Measurements from ENCODE around the gene RCAN2.
"Not testable (repeated sequence)": the region's sequence is repeated elsewhere in the genome, so short reads cannot be mapped to it uniquely, and the experiment has no call there.

Gene RCAN2

DNA sequence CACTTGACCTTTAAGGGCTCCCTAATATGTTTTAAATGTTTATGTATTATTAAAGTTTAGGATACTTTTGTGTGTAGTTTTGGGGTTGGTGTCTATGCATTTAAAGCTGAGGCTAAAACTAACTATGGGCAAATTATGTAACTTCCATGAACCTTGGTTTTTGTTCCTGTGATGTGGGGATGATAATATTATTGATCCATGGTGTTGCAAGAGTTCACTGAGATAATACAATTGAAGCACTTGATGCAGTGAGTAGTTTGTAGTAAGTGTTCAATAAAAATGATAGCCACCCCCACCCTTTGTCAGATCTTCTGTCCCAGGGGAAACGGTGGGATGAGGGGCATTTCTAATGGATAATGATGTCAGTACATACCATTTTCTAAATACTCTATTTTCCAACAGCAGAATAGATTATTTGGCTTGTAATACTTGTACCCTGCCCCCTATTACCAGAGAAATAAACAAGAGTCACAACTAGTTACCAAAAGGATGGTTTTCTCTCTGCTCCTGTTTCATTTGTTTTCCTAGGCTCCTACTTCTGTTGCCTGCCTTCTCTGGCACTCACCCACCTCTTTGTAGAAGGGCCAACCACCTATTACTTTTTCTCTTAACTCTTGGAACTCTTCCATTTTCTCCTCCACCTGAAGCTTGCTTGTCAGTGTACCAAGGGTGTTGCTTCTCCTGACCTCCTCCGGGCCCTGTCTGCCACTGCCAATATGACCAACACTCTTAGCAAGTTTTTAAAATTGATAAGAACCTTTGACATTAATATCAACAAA lies 97.9 kb downstream of the RCAN2 start:
- no peaks in the 10 kb centered on the region for H3K27me3 ChIP-seq (ENCODE audit: control insufficient read depth in 2 of 2, insufficient read depth in 2 of 2, low read length in 2 of 2)
- H3K9me3 ChIP-seq (ENCODE audit: control insufficient read depth in 2 of 2, low read length in 2 of 2): no peaks in the 10 kb centered on the region
- H3K9ac ChIP-seq (ENCODE audit: low read depth in 1 of 2, low read length in 2 of 2): no peak overlapping the region
- H3K27ac ChIP-seq (ENCODE audit: low read depth in 2 of 2, low read length in 2 of 2): no peak overlapping the region
- H3K36me3 ChIP-seq (ENCODE audit: control insufficient read depth in 2 of 2, insufficient read depth in 2 of 2, low read length in 2 of 2): no peaks in the 10 kb centered on the region
- H3K4me1 ChIP-seq (ENCODE audit: control insufficient read depth in 2 of 2, insufficient read depth in 2 of 2, low read length in 2 of 2): no peaks in the 10 kb centered on the region
- no peak overlapping the region for H3K4me3 ChIP-seq (ENCODE audit: low read length in 2 of 2)

GRCh38 chr6:46392294-46392693 lies 99.0 kb downstream of the RCAN2 start:
- Histone ChIP-seq H3K4me3 (ENCODE audit: low read length in 2 of 2) (no peak overlapping the region), H3K4me1 (ENCODE audit: control insufficient read depth in 2 of 2, insufficient read depth in 2 of 2, low read length in 2 of 2) (no peaks in the 10 kb centered on the region), H3K27ac (ENCODE audit: low read depth in 2 of 2, low read length in 2 of 2) (no peak overlapping the region), H3K27me3 (ENCODE audit: control insufficient read depth in 2 of 2, insufficient read depth in 2 of 2, low read length in 2 of 2) (no peaks in the 10 kb centered on the region), H3K36me3 (ENCODE audit: control insufficient read depth in 2 of 2, insufficient read depth in 2 of 2, low read length in 2 of 2) (no peaks in the 10 kb centered on the region), H3K9me3 (ENCODE audit: control insufficient read depth in 2 of 2, low read length in 2 of 2) (no peaks in the 10 kb centered on the region), H3K9ac (ENCODE audit: low read depth in 1 of 2, low read length in 2 of 2) (no peak overlapping the region)

DNA sequence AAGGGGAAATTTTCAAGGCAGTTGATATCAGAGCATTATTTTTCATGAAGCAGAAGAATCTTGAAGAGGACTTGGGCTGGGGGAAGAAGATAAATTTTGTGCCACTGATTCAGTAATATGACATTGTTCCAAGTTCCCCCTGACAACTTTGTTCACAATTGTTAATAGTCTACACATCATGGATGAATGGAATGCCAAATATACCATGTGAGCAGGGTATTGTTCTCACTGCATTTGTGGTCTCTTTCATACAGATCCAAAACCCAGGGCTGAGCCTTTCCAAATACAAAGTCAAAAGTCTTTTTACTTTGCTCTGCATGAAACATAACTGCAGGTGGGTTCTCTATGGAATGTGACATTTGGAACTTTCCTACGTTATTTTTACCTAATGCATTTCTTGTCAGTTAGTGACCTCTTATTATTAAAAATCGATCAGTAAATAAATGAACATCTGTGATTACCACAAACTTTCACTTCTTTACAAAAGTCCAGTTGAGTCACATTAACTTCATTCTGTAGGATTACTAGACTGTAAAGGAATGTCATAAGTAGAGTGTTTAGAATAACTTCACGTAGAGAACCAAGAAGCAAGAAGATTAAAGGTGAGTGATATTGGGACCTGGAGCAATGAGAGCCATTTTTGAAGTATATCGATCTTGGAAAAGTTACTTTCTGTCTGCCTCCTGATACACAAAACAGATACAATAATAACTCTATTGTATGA lies 100.9 kb downstream of the RCAN2 start:
- no peaks in the 10 kb centered on the region for H3K4me1 ChIP-seq (ENCODE audit: control insufficient read depth in 2 of 2, insufficient read depth in 2 of 2, low read length in 2 of 2)
- no peak overlapping the region for H3K27ac ChIP-seq (ENCODE audit: low read depth in 2 of 2, low read length in 2 of 2)
- H3K27me3 ChIP-seq (ENCODE audit: control insufficient read depth in 2 of 2, insufficient read depth in 2 of 2, low read length in 2 of 2): no peaks in the 10 kb centered on the region
- no peaks in the 10 kb centered on the region for H3K36me3 ChIP-seq (ENCODE audit: control insufficient read depth in 2 of 2, insufficient read depth in 2 of 2, low read length in 2 of 2)
- H3K9me3 ChIP-seq (ENCODE audit: control insufficient read depth in 2 of 2, low read length in 2 of 2): no peaks in the 10 kb centered on the region
- no peak overlapping the region for H3K4me3 ChIP-seq (ENCODE audit: low read length in 2 of 2)
- H3K9ac ChIP-seq (ENCODE audit: low read depth in 1 of 2, low read length in 2 of 2): no peak overlapping the region

DNA sequence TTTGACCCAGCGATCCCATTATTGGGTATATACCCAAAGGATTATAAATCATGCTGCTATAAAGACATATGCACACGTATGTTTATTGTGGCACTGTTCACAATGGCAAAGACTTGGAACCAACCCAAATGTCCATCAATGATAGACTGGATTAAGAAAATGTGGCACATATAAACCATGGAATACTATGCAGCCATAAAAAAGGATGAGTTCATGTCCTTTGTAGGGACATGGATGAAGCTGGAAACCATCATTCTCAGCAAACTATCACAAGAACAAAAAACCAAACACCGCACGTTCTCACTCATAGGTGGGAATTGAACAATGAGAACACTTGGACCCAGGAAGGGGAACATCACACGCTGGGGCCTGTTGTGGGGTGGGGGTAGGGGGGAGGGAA lies 103.5 kb downstream of the RCAN2 start:
- H3K36me3 ChIP-seq (ENCODE audit: control insufficient read depth in 2 of 2, insufficient read depth in 2 of 2, low read length in 2 of 2); H3K9me3 ChIP-seq (ENCODE audit: control insufficient read depth in 2 of 2, low read length in 2 of 2); H3K9ac ChIP-seq (ENCODE audit: low read depth in 1 of 2, low read length in 2 of 2); H3K27me3 ChIP-seq (ENCODE audit: control insufficient read depth in 2 of 2, insufficient read depth in 2 of 2, low read length in 2 of 2); H3K4me1 ChIP-seq (ENCODE audit: control insufficient read depth in 2 of 2, insufficient read depth in 2 of 2, low read length in 2 of 2); H3K4me3 ChIP-seq (ENCODE audit: low read length in 2 of 2); H3K27ac ChIP-seq (ENCODE audit: low read depth in 2 of 2, low read length in 2 of 2): not testable (repeated sequence)

- H3K9me3 ChIP-seq (ENCODE audit: control insufficient read depth in 2 of 2, low read length in 2 of 2): no peaks in the 10 kb centered on the region
- no peak overlapping the region for H3K9ac ChIP-seq (ENCODE audit: low read depth in 1 of 2, low read length in 2 of 2)
- peaks cover 6 to 14% of the 10 kb centered on the region in 2 donors for H3K4me1 ChIP-seq (ENCODE audit: control insufficient read depth in 2 of 2, insufficient read depth in 2 of 2, low read length in 2 of 2)
- no peak overlapping the region for H3K4me3 ChIP-seq (ENCODE audit: low read length in 2 of 2)
- H3K27ac ChIP-seq (ENCODE audit: low read depth in 2 of 2, low read length in 2 of 2): no peak overlapping the region
- H3K36me3 ChIP-seq (ENCODE audit: control insufficient read depth in 2 of 2, insufficient read depth in 2 of 2, low read length in 2 of 2): no peaks in the 10 kb centered on the region
- no peaks in the 10 kb centered on the region for H3K27me3 ChIP-seq (ENCODE audit: control insufficient read depth in 2 of 2, insufficient read depth in 2 of 2, low read length in 2 of 2)
Observed at GRCh38 chr6:46381579-46381978, 109.7 kb downstream of the RCAN2 start.

DNA sequence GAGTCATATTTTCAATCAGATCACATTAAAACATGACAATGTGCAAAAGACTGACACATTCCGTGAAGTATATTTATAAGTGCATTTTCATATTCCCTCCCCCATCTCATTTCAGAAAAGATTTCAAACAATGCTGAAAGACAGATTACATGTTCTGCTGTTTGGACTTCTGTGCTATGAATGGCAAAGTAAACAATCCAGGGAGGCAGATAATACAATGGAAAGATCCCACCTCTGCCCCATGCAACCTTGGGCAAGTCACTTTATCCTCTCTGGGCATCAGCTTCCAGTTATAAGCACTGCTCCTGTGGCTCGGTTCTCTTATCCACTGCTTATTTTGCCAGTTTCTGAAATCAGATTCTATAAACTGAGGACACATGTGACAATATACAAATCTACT lies 110.2 kb downstream of the RCAN2 start:
- Histone ChIP-seq H3K9ac (ENCODE audit: low read depth in 1 of 2, low read length in 2 of 2) (no peak overlapping the region), H3K27me3 (ENCODE audit: control insufficient read depth in 2 of 2, insufficient read depth in 2 of 2, low read length in 2 of 2) (no peaks in the 10 kb centered on the region), H3K36me3 (ENCODE audit: control insufficient read depth in 2 of 2, insufficient read depth in 2 of 2, low read length in 2 of 2) (no peaks in the 10 kb centered on the region), H3K9me3 (ENCODE audit: control insufficient read depth in 2 of 2, low read length in 2 of 2) (no peaks in the 10 kb centered on the region), H3K27ac (ENCODE audit: low read depth in 2 of 2, low read length in 2 of 2) (no peak overlapping the region), H3K4me1 (ENCODE audit: control insufficient read depth in 2 of 2, insufficient read depth in 2 of 2, low read length in 2 of 2) (peaks cover 6 to 14% of the 10 kb centered on the region in 2 donors), H3K4me3 (ENCODE audit: low read length in 2 of 2) (no peak overlapping the region)

GRCh38 chr6:46380152-46380807 lies 111.0 kb downstream of the RCAN2 start:
- Histone ChIP-seq H3K36me3 (ENCODE audit: control insufficient read depth in 2 of 2, insufficient read depth in 2 of 2, low read length in 2 of 2) (no peaks in the 10 kb centered on the region), H3K4me1 (ENCODE audit: control insufficient read depth in 2 of 2, insufficient read depth in 2 of 2, low read length in 2 of 2) (peaks cover 6 to 14% of the 10 kb centered on the region in 2 donors), H3K9ac (ENCODE audit: low read depth in 1 of 2, low read length in 2 of 2) (no peak overlapping the region), H3K27me3 (ENCODE audit: control insufficient read depth in 2 of 2, insufficient read depth in 2 of 2, low read length in 2 of 2) (no peaks in the 10 kb centered on the region), H3K9me3 (ENCODE audit: control insufficient read depth in 2 of 2, low read length in 2 of 2) (no peaks in the 10 kb centered on the region), H3K4me3 (ENCODE audit: low read length in 2 of 2) (no peak overlapping the region), H3K27ac (ENCODE audit: low read depth in 2 of 2, low read length in 2 of 2) (no peak overlapping the region)

DNA sequence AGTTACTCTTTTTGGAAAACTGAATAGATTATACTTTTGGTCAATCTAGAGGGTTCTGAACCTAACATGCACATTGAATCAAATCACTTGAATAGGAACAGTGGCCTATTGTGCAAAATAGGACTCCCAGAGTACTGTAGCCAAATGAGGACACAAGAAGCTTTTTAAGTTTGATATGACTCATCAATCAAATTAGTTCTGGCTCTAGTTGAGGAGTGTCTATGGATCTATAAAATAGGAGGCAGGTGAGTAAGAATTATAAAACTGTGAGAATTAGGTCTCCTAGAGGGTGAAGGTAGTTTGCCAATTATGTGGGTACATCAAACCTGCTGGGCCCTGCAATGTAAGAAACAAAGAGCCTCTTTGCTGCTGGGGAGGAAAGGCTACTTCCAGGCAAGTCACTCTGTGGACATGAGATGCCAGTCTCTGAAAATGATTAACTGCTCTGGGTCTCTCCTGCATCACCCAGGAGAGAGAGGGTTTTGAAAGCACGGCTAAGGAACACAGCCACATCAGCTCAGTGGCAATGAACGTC lies 112.3 kb downstream of the RCAN2 start:
- Histone ChIP-seq H3K4me1 (ENCODE audit: control insufficient read depth in 2 of 2, insufficient read depth in 2 of 2, low read length in 2 of 2) (peaks cover 6 to 14% of the 10 kb centered on the region in 2 donors), H3K9me3 (ENCODE audit: control insufficient read depth in 2 of 2, low read length in 2 of 2) (no peaks in the 10 kb centered on the region), H3K9ac (ENCODE audit: low read depth in 1 of 2, low read length in 2 of 2) (no peak overlapping the region), H3K4me3 (ENCODE audit: low read length in 2 of 2) (no peak overlapping the region), H3K27me3 (ENCODE audit: control insufficient read depth in 2 of 2, insufficient read depth in 2 of 2, low read length in 2 of 2) (no peaks in the 10 kb centered on the region), H3K36me3 (ENCODE audit: control insufficient read depth in 2 of 2, insufficient read depth in 2 of 2, low read length in 2 of 2) (no peaks in the 10 kb centered on the region), H3K27ac (ENCODE audit: low read depth in 2 of 2, low read length in 2 of 2) (no peak overlapping the region)

DNA sequence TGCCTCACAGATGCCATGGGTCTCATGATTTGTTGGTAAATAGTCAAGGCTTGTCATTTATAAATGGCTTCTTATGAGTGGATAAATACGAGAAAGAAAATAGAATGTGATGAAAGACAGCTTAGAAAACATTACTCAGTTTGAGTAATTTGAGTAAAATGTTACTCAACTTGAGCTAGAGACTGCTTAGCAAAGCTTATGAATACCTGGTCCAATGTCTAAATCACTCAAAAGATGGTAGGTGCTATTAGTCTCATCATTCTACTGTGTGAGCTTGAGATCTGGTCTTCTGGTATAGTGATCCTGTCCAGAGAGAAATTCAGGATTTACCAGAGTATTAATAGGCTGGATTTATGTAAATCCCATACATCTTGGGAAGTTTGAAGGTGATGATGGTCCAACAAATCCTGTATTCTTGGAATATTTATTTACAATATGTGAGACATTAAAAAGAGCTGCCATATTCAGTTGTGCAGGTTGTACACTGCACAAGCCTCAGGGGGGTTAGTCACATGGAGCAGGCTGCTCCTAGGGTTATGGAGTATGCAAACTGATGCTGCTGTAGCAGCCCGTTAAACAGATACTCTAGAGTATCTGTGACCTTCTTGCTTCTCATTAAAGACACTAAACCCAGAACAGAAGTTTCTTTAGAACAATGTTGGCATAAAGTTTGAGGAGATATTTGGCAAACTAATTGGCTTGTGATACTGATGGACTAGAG lies 112.9 kb downstream of the RCAN2 start:
- Histone ChIP-seq H3K4me3 (ENCODE audit: low read length in 2 of 2) (no peak overlapping the region), H3K27ac (ENCODE audit: low read depth in 2 of 2, low read length in 2 of 2) (no peak overlapping the region), H3K9ac (ENCODE audit: low read depth in 1 of 2, low read length in 2 of 2) (no peak overlapping the region), H3K4me1 (ENCODE audit: control insufficient read depth in 2 of 2, insufficient read depth in 2 of 2, low read length in 2 of 2) (peaks cover 5 to 14% of the 10 kb centered on the region in 2 donors), H3K9me3 (ENCODE audit: control insufficient read depth in 2 of 2, low read length in 2 of 2) (no peaks in the 10 kb centered on the region), H3K36me3 (ENCODE audit: control insufficient read depth in 2 of 2, insufficient read depth in 2 of 2, low read length in 2 of 2) (no peaks in the 10 kb centered on the region), H3K27me3 (ENCODE audit: control insufficient read depth in 2 of 2, insufficient read depth in 2 of 2, low read length in 2 of 2) (no peaks in the 10 kb centered on the region)

All from mucosa of rectum (tissue), 2 donors.